HepG2 (cell line): ENCODE measurements around the gene AHCYL2. TPM values are rescaled to one million over a fixed set of nuclear protein-coding genes. Genes with fewer than 3 reads are reported as not detected.

Experiments used
- ATAC-seq: fragments of 200-7000 bp; cut with Tn5 transposase; 3 replicates; pipeline ENCODE4 v1.9.1; 2020; ENCODE audit warnings: mild to moderate bottlenecking, moderate library complexity
- BruUV-seq: library from RNA; stranded (reverse); fragments of 400-500 nt; replicated peaks from 2 replicates; lab custom pipeline; 2021; lab: Mats Ljungman, UMichigan
- CTCF ChIA-PET: fragments of 300-600 bp; formaldehyde crosslinking; extraction: SDS; loops from one replicate; lab custom pipeline; 2021; ENCODE audit warnings: low total read pairs, inconsistent platforms, low intra/inter-chr PET ratio; lab: Yijun Ruan, JAX
- POLR2A ChIA-PET: fragments of 350-600 bp; sonication (Branson Sonifier 250); formaldehyde crosslinking; loops from one replicate; lab custom pipeline; 2020; ENCODE audit warnings: antibody characterized with exemption, inconsistent platforms; lab: Yijun Ruan, JAX
- DNase-seq: peaks from one replicate; pipeline ENCODE4 v3.0.0-alpha.2; 2015; ENCODE audit warnings: low spot score
- FAIRE-seq: peaks from 3 replicates; lab custom pipeline; 2011; peaks lifted over from hg19 to GRCh38; lab: Jason Lieb, UNC
- H2AFZ ChIP-seq: one replicate; pipeline ENCODE4 v1.6.1; 2011; ENCODE audit warnings: low read length, inconsistent platforms
- H3K27ac ChIP-seq: fragments of 300-600 bp; 3 replicates; pipeline ENCODE4 v1.8.0; 2011; ENCODE audit warnings: mixed run types, mild to moderate bottlenecking, mixed read lengths, low read length, inconsistent platforms; ENCODE audit not compliant: insufficient read depth; ENCODE audit errors: extremely low read length
- H3K27me3 ChIP-seq, 2 experiments: fragments of 200-600 bp in 1 of 2; 2 replicates in 1 of 2; 3 replicates in 1 of 2; pipeline versions ENCODE4 v1.6.0 to v1.8.0; 2011; ENCODE audit warnings: low read length in 2 of 2, mild to moderate bottlenecking in 2 of 2, moderate library complexity in 2 of 2, inconsistent platforms in 1 of 2; ENCODE audit not compliant: insufficient read depth in 2 of 2, control insufficient read depth in 1 of 2
- H3K36me3 ChIP-seq, 2 experiments: fragments of 200-600 bp in 1 of 2; replicated peaks in 1 of 2; 2 replicates in 1 of 2; 3 replicates in 1 of 2; pipeline versions ENCODE4 v1.5.1 to v1.8.0; 2011; ENCODE audit warnings: low read length in 2 of 2, inconsistent platforms in 1 of 2; ENCODE audit not compliant: insufficient read depth in 2 of 2, control insufficient read depth in 1 of 2
- H3K4me1 ChIP-seq: 2 replicates; pipeline ENCODE4 v1.5.1; 2012; ENCODE audit warnings: low read length, inconsistent platforms; ENCODE audit not compliant: insufficient read depth
- H3K4me2 ChIP-seq: 2 replicates; pipeline ENCODE4 v1.6.0; 2011; ENCODE audit warnings: low read depth, low read length, inconsistent platforms
- H3K4me3 ChIP-seq, 3 experiments: fragments of 200-600 bp in 1 of 3; sonication (generic), shearing (Covaris generic) in 1 of 3; replicated peaks in 1 of 3; 2 replicates each; pipeline ENCODE4 v1.5.1; 2011 to 2016; ENCODE audit warnings: low read length in 3 of 3, inconsistent platforms in 2 of 3, low read depth in 2 of 3, mild to moderate bottlenecking in 2 of 3, control low read depth in 1 of 3, mixed read lengths in 1 of 3; ENCODE audit not compliant: insufficient read depth in 1 of 3
- H3K79me2 ChIP-seq: one replicate; pipeline ENCODE4 v1.6.1; 2011; ENCODE audit warnings: low read length, inconsistent platforms; ENCODE audit not compliant: insufficient read depth
- H3K9ac ChIP-seq: 2 replicates; pipeline ENCODE4 v1.6.0; 2011; ENCODE audit warnings: mild to moderate bottlenecking, low read depth, low read length, inconsistent platforms; ENCODE audit not compliant: insufficient read depth
- H3K9me3 ChIP-seq: 2 replicates; pipeline ENCODE4 v1.5.1; 2012; ENCODE audit warnings: mild to moderate bottlenecking, low read length
- H4K20me1 ChIP-seq: 2 replicates; pipeline ENCODE4 v1.6.0; 2011; ENCODE audit warnings: inconsistent platforms, mild to moderate bottlenecking, low read length, moderate library complexity; ENCODE audit not compliant: insufficient read depth
- AGO2 ChIP-seq: fragments of 200-400 bp; formaldehyde crosslinking; optimal IDR thresholded peaks from 2 replicates; pipeline ENCODE3; 2017; ENCODE audit warnings: mild to moderate bottlenecking, low read depth, low read length, moderate library complexity
- HCFC1 ChIP-seq: fragments of 150-350 bp; IDR thresholded peaks from 2 replicates; pipeline ENCODE4 v1.6.1; 2014; ENCODE audit warnings: low read depth, low read length
- HOXA7 ChIP-seq: sonication (generic); formaldehyde crosslinking; IDR thresholded peaks from 2 replicates; pipeline ENCODE4 v1.8.1; 2022; ENCODE audit warnings: mild to moderate bottlenecking, missing genetic modification reagents, moderate library complexity
- KAT8 ChIP-seq: IDR thresholded peaks from 2 replicates; pipeline ENCODE4 v1.6.1; 2016; ENCODE audit warnings: missing genetic modification reagents, missing compliant biosample characterization
- MBNL3 ChIP-seq: fragments of 250-450 bp; sonication (Bioruptor Pico); conservative IDR thresholded peaks from 2 replicates; pipeline ENCODE4 v1.8.0; 2022; ENCODE audit warnings: mild to moderate bottlenecking, inconsistent platforms
- NCOA2 ChIP-seq: sonication (generic); formaldehyde crosslinking; IDR thresholded peaks from 2 replicates; pipeline ENCODE4 v1.8.0; 2022; ENCODE audit warnings: inconsistent platforms
- PCBP1 ChIP-seq: fragments of 200-400 bp; formaldehyde crosslinking; IDR thresholded peaks from 2 replicates; pipeline ENCODE4 v1.6.1; 2017; ENCODE audit warnings: mild to moderate bottlenecking, low read depth, low read length, borderline replicate concordance
- RCOR2 ChIP-seq: IDR thresholded peaks from 2 replicates; pipeline ENCODE4 v1.6.1; 2016; ENCODE audit warnings: missing biosample characterization, missing genetic modification reagents
- RFX5 ChIP-seq: IDR thresholded peaks from 2 replicates; pipeline ENCODE4 v1.6.1; 2011; ENCODE audit warnings: low read depth, low read length, improper control_type of control experiment
- U2AF1 ChIP-seq: fragments of 200-400 bp; formaldehyde crosslinking; optimal IDR thresholded peaks from 2 replicates; pipeline ENCODE3; 2017; ENCODE audit warnings: mild to moderate bottlenecking, low read depth, low read length
- ZEB1 ChIP-seq: IDR thresholded peaks from 2 replicates; pipeline ENCODE4 v1.6.1; 2012; ENCODE audit warnings: mild to moderate bottlenecking, low read depth, inconsistent platforms; ENCODE audit not compliant: insufficient replicate concordance
- ZNF326 ChIP-seq: sonication (generic); formaldehyde crosslinking; IDR thresholded peaks from 2 replicates; pipeline ENCODE4 v1.4.0; 2020; ENCODE audit warnings: missing genetic modification reagents, borderline replicate concordance
- ZNF564 ChIP-seq: sonication (generic); formaldehyde crosslinking; IDR thresholded peaks from 2 replicates; pipeline ENCODE4 v1.8.1; 2023; ENCODE audit warnings: mild to moderate bottlenecking, missing genetic modification reagents
- ZNF891 ChIP-seq: sonication (generic); formaldehyde crosslinking; IDR thresholded peaks from 2 replicates; pipeline ENCODE4 v1.5.0; 2020; ENCODE audit warnings: mild to moderate bottlenecking, missing genetic modification reagents
- WGBS: methylation state at CpG from one replicate; pipeline ENCODE4 v1.1.6; 2017; ENCODE audit warnings: low lambda C conversion rate; 5-methylcytosine and 5-hydroxymethylcytosine counted together
- in situ Hi-C: cut with HindIII; loops from 2 replicates; pipeline ENCODE4 v1.10.0; 2017; ENCODE audit warnings: low pct_unique_long_range_greater_than_20kb; ENCODE audit not compliant: extremely low pct_ligation_motif_present
- intact Hi-C: fragments of 100-400 bp; cut with micrococcal nuclease; formaldehyde crosslinking; loops from one replicate; pipeline ENCODE4 v1.10.0; 2022; ENCODE audit not compliant: unreplicated experiment
- polyA plus RNA-seq, 8 experiments: library from polyadenylated mRNA; depleted of rRNA in 3 of 8; stranded (reverse) in 7 of 8; unstranded in 1 of 8; fragments of >200 nt; fragmentation: Illumina TruSeq in 4 of 8; extraction: Trizol in 4 of 8; gene quantifications; 2 replicates each; pipeline versions ENCODE4 v1.2.1 to v1.2.3, GENCODE V29; 2011 to 2016; ENCODE audit warnings: low read depth in 4 of 8, missing spikeins in 1 of 8, mixed read lengths in 1 of 8; ENCODE audit not compliant: insufficient read depth in 1 of 8
- total RNA-seq, 5 experiments: library from RNA; depleted of rRNA; stranded (reverse); fragments of >200 nt; fragmentation: Illumina TruSeq; extraction: Trizol; gene quantifications; 2 replicates each; pipeline ENCODE4 v1.2.3, GENCODE V29; 2016; ENCODE audit warnings: low read depth in 1 of 5
- TF ChIP-seq, protein P1 (sequence below): sonication (generic); formaldehyde crosslinking; IDR thresholded peaks from 2 replicates; pipeline ENCODE4 v1.8.1; 2022; ENCODE audit warnings: low read depth, mild to moderate bottlenecking, missing genetic modification reagents
- TF ChIP-seq, protein P2 (sequence below): sonication (generic); formaldehyde crosslinking; IDR thresholded peaks from 2 replicates; pipeline ENCODE4 v1.4.0; 2020; ENCODE audit warnings: mild to moderate bottlenecking, missing genetic modification reagents
- TF ChIP-seq, protein P3 (sequence below): IDR thresholded peaks from 2 replicates; pipeline ENCODE4 v1.6.1; 2016; ENCODE audit warnings: low read depth, missing genetic modification reagents, missing compliant biosample characterization

Gene AHCYL2
- total and polyA plus RNA-seq, 2 of the 13 experiments (the other 11 are each of a cell fraction or from before 2014, with no cell fraction given), result 9.5 to 14.7 TPM

DNA sequence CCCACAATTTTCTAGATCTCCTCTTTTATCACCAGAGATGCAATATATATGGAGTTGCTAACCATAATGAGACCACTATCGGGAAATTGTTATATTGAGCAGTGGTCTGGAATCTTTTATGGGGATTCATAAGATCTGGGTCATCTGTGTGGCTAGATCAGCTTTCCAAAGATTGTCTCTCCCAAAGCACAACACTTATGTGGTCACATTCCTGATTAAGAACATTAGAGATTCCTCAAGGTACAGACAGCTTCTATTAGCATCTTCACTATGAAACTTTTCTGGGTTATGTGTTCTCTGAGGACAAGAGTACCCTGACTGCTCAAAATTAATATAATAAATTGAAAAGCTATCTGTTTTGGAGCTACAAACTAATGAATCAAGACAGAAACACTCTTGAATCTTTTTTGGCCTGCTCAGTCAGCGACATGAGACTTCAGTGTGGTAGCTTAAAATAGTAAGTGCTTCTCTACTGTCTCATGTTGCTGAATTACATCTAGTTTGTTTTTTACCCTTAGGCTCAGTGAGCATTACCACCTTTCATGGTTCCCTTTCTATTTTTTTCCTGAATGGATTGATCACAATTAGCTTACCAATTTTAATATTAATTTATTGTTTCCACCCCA is 166.8 kb downstream of the AHCYL2 start (continued):
- TF ChIP-seq U2AF1 (no peak), RCOR2 (CRISPR knock-in tag) (no peak), NCOA2 (CRISPR knock-in tag) (no peak), ZNF891 (CRISPR knock-in tag) (no peak), ZEB1 (no peak), KAT8 (CRISPR knock-in tag) (no peak)

DNA sequence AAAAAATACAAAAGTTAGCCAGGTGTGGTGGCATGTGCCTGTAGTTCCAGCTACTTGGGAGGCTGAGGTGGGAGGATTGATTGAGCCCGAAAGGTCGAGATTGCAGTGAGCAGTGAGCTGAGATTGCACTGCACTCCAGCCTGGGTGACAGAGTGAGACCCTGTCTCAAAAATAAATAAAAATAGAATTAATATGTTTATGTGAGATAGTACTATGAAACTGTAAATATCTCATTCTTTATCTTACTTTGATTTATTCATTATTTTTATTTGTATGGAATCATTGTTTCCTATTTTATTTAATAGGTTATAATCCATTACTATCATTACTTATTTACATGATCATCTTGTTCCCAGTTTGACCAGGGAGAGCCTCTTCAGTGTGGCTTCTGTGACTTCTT is 168.4 kb downstream of the AHCYL2 start:
- ChIA-PET CTCF (no interaction called here), POLR2A (no interaction called here)
- no peaks in the 10 kb centered on the region for H3K27me3 ChIP-seq
- no peak overlapping the region for H3K27ac ChIP-seq
- FAIRE-seq (no peak), DNase-seq (no peak), ATAC-seq (no peak)
- no peak overlapping the region for H3K4me3 ChIP-seq
- no peaks in the 10 kb centered on the region for H4K20me1 ChIP-seq
- no peaks in the 10 kb centered on the region for H3K4me1 ChIP-seq
- BruUV-seq, result no TSS peak
- no peaks in the 10 kb centered on the region for H3K79me2 ChIP-seq
- no peak overlapping the region for H3K9ac ChIP-seq
- intact Hi-C loops (no loop called here), in situ Hi-C loops (no loop called here)
- H3K9me3 ChIP-seq, result no peaks in the 10 kb centered on the region
- H2AFZ ChIP-seq, result no peak overlapping the region
- WGBS, result 98% methylated on average over 2 of the region's 2 CpGs
- H3K4me2 ChIP-seq, result no peak overlapping the region
- H3K36me3 ChIP-seq, result 0 out of 5 replicates have a peak, but pooled peaks cover 0 to 3% of the 10 kb centered on the region in 2 experiments
- no peak for TF ChIP-seq ZNF564 (CRISPR knock-in tag)
- TF ChIP-seq, protein P1, sequence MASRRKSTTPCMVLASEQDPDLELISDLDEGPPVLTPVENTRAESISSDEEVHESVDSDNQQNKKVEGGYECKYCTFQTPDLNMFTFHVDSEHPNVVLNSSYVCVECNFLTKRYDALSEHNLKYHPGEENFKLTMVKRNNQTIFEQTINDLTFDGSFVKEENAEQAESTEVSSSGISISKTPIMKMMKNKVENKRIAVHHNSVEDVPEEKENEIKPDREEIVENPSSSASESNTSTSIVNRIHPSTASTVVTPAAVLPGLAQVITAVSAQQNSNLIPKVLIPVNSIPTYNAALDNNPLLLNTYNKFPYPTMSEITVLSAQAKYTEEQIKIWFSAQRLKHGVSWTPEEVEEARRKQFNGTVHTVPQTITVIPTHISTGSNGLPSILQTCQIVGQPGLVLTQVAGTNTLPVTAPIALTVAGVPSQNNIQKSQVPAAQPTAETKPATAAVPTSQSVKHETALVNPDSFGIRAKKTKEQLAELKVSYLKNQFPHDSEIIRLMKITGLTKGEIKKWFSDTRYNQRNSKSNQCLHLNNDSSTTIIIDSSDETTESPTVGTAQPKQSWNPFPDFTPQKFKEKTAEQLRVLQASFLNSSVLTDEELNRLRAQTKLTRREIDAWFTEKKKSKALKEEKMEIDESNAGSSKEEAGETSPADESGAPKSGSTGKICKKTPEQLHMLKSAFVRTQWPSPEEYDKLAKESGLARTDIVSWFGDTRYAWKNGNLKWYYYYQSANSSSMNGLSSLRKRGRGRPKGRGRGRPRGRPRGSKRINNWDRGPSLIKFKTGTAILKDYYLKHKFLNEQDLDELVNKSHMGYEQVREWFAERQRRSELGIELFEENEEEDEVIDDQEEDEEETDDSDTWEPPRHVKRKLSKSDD (CRISPR knock-in tag), result no peak
- TF ChIP-seq, protein P2, sequence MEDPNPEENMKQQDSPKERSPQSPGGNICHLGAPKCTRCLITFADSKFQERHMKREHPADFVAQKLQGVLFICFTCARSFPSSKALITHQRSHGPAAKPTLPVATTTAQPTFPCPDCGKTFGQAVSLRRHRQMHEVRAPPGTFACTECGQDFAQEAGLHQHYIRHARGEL (CRISPR knock-in tag), result no peak
- no peak for TF ChIP-seq HCFC1
- TF ChIP-seq AGO2, result no peak
- no peak for TF ChIP-seq PCBP1
- TF ChIP-seq, protein P3, sequence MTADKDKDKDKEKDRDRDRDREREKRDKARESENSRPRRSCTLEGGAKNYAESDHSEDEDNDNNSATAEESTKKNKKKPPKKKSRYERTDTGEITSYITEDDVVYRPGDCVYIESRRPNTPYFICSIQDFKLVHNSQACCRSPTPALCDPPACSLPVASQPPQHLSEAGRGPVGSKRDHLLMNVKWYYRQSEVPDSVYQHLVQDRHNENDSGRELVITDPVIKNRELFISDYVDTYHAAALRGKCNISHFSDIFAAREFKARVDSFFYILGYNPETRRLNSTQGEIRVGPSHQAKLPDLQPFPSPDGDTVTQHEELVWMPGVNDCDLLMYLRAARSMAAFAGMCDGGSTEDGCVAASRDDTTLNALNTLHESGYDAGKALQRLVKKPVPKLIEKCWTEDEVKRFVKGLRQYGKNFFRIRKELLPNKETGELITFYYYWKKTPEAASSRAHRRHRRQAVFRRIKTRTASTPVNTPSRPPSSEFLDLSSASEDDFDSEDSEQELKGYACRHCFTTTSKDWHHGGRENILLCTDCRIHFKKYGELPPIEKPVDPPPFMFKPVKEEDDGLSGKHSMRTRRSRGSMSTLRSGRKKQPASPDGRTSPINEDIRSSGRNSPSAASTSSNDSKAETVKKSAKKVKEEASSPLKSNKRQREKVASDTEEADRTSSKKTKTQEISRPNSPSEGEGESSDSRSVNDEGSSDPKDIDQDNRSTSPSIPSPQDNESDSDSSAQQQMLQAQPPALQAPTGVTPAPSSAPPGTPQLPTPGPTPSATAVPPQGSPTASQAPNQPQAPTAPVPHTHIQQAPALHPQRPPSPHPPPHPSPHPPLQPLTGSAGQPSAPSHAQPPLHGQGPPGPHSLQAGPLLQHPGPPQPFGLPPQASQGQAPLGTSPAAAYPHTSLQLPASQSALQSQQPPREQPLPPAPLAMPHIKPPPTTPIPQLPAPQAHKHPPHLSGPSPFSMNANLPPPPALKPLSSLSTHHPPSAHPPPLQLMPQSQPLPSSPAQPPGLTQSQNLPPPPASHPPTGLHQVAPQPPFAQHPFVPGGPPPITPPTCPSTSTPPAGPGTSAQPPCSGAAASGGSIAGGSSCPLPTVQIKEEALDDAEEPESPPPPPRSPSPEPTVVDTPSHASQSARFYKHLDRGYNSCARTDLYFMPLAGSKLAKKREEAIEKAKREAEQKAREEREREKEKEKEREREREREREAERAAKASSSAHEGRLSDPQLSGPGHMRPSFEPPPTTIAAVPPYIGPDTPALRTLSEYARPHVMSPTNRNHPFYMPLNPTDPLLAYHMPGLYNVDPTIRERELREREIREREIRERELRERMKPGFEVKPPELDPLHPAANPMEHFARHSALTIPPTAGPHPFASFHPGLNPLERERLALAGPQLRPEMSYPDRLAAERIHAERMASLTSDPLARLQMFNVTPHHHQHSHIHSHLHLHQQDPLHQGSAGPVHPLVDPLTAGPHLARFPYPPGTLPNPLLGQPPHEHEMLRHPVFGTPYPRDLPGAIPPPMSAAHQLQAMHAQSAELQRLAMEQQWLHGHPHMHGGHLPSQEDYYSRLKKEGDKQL, result no peak
- TF ChIP-seq MBNL3, result no peak
- no peak for TF ChIP-seq ZNF326 (CRISPR knock-in tag)
- TF ChIP-seq RFX5, result no peak
- TF ChIP-seq HOXA7 (CRISPR knock-in tag), result no peak
